ENCODE measurements around the gene ERICH2. TPM values are rescaled to one million over a fixed set of nuclear protein-coding genes. Genes with fewer than 3 reads are reported as not detected.

Gene ERICH2
- polyA plus RNA-seq, 1 donor, result 0.24 TPM

DNA sequence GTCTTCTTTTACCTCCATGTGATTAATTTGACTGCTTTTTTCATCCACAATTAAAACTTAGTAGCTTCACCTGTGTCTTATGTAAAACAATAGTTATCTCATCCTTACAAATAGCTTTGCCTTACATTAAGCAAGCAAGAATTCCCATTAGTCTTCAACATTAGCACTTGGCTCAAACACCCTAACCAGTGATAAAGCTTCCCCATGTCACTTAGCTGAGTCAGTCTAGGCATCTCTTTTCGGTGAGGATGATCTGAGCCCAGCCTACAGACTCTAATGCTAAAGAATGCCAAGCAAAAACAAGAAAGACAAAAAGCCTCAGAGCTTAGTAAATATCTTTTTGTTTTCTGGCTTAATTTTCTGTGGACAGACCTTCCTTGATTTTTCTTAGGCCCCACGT is 72.6 kb downstream of the ERICH2 start:
- no peak for DNase-seq (ENCODE audit: low read depth)

DNA sequence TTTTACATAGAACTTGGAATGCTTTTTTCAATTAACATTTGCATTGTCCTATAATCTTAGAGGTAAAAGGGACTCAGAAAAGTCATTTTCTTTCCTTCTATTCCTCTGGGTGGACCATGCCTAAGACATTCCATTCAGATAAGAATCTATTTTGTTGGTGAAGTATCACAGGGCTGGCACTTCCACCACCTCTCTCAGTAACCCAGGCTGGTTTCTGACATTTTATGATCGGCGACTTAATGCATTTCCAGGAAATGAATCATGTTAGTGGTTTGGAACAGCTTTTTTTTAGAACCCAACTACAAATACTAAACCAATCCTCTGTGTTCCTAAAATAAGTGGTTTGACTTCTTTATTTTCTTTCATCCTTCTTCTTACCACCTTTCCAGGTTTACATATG is 73.5 kb downstream of the ERICH2 start:
- DNase-seq (ENCODE audit: low read depth), result no peak

DNA sequence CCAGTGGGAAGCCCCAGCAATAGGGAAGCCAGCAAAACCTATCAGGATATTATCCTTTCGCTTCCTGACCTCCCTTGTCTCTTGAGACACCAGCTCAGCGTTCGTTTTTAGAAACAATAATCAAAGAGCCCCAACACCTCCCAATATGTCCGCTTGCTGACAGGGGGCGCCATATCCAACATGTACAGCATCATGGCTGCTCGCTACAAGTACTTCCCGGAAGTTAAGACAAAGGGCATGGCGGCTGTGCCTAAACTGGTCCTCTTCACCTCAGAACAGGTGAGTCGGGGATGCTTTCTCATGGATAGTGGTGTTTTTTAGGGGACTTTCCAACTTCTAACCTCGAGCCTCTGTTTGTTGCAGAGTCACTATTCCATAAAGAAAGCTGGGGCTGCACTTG is 75.2 kb downstream of the ERICH2 start:
- no peak for DNase-seq (ENCODE audit: low read depth)

DNA sequence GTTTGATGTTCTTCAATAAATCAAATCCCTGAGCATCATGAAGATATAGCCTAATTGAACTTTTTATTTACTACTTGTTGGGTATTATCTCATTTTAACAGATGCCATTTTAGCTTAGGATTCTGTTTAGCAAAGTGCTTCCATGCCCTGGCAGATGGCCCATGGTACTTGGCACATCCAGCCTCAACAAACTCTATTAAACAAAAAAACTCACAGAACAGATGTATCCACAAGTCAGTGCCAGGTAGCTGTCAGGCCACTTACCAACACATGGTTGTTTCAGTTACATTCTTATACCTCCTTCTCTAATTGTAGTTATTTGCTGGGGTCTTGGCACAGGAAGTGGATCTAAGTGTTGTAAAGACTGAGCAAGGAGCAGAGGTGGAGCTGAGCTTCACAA is 76.1 kb downstream of the ERICH2 start:
- no peak for DNase-seq (ENCODE audit: low read depth)

DNA sequence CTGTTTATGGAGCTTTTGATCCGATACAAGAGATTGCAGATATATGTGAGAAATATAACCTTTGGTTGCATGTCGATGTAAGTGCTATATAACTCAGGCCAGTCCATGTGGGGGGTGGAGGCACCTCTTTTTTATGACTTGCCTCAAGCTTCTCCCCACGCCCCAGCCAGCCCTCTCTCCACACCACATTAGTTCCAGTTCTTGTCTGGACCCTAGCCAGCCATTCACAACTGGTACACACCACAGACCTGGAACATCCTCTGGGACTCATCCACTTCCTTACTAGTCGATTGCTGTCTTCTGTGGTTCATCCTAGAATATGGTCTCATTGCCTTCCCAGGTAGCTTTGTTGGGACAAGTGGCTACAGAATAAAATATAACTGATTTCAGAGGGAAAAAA is 77.5 kb downstream of the ERICH2 start:
- no peak for DNase-seq (ENCODE audit: low read depth)

Other genes with a start within 250 kb of the ERICH2 start
- 7.2 TPM for gene SP5, start 55.0 kb upstream of the ERICH2 start, polyA plus RNA-seq (ENCODE audit: insufficient read length)
- 0.83 TPM for gene GAD1, start 46.5 kb downstream of the ERICH2 start, polyA plus RNA-seq (ENCODE audit: insufficient read length)
- 61.0 TPM for gene GORASP2, start 158.9 kb downstream of the ERICH2 start, polyA plus RNA-seq (ENCODE audit: insufficient read length)

All from forelimb muscle (tissue), 1 donor.